Measurements from ENCODE around the gene TNFRSF13B.

Gene TNFRSF13B

DNA sequence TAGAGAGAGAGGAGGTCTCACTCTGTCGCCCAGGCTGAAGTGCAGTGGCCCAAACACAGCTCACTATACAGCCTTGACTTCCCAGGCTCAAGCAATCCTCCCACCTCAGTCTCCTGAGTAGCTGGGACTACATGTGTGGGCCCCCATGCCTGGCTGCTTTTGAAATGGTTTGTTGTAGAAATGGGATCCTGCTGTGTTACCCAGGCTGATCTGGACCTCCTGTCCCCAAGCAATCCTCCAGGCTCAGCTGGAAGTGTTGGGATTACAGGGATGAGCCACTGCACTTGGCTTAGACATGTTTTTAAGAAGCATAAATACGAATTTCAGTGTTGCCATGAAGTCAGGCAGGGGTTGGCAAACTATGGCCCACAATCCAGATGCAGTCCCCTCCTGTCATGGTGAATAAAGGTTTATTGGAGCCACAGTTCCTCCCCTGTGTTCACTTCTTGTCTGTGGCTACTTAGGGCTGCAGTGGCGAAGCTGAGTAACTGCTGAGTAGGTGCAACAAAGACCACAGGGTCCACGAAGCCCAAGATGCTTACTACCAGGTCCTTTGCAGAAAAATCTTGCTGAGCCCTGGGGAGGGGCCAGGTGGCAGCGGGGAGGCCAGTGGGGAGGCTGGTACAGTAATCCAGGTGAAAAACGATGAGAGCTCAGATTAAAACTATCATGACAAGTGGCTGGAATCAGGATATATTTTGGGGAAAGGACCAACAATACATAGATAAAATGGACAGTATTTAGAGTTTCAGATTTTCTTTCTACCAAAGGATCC, 35.2 kb downstream of the TNFRSF13B start:
- DNase-seq, result no peak

DNA sequence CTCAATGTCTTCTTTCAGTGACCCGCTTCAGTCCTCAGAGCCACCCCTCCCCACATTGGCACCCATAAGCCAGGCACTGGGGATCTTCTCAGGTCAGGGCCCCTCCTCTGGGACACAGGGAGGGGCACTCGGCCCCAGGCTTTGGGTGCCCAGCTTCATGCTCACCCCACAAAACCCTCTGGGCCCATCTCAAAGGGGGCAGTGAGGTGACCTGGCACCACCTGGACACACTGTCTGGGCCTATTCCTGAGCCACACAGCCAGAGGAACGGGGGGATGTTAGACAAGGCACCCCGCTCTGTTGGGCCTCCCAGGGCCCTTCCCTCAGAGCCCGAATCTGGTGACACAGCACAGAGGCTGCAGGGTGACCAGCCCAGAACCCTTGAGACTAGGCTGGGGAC, 36.1 kb downstream of the TNFRSF13B start:
- no peak for DNase-seq

GRCh38 chr17:16935241-16935663, 36.7 kb downstream of the TNFRSF13B start:
- no peak for DNase-seq

- DNase-seq, result no peak
Observed at GRCh38 chr17:16934836-16935235, 37.1 kb downstream of the TNFRSF13B start.

GRCh38 chr17:16934133-16934795, 37.7 kb downstream of the TNFRSF13B start:
- DNase-seq, result no peak

- no peak for DNase-seq
Observed at GRCh38 chr17:16933317-16934132, 38.4 kb downstream of the TNFRSF13B start.

DNA sequence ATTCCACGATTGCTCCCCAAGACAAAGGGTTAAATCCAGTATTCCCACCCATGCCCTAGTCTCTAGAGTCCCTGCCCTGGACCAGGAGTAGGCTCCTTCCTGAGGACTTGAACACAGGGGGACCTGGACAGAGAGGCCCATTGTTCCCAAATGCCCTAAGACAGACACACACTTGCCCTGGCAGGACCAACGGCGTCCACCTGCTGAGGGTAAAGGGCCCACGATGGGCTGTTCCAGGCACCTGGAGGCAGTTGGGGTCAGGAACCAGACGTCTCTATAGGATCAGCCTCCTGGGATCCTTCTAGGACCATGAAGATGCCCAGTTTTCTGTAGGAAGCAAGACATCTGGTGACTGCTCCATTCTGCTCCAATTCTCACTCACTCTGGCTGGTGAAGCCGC, 39.3 kb downstream of the TNFRSF13B start:
- DNase-seq, result no peak

DNA sequence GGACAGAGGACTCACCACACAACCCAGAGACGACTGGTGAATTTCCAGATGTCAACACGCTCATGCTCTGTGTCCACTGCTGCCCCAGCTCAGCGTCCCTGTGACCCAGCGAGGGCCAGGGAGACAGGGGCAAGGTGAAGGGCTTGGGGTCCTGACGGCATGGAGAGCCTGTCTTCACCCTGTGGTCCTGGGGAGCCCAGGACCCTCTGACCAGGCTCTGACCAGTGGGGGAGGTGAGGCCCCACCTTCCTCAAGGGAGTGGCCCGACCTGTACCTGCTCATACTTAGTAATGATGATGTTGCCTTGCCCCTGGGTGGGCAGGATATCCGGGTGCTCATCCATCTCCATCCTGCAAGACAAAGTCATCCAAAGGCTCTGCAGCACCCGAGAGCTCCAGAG, 39.8 kb downstream of the TNFRSF13B start:
- no peak for DNase-seq

DNA sequence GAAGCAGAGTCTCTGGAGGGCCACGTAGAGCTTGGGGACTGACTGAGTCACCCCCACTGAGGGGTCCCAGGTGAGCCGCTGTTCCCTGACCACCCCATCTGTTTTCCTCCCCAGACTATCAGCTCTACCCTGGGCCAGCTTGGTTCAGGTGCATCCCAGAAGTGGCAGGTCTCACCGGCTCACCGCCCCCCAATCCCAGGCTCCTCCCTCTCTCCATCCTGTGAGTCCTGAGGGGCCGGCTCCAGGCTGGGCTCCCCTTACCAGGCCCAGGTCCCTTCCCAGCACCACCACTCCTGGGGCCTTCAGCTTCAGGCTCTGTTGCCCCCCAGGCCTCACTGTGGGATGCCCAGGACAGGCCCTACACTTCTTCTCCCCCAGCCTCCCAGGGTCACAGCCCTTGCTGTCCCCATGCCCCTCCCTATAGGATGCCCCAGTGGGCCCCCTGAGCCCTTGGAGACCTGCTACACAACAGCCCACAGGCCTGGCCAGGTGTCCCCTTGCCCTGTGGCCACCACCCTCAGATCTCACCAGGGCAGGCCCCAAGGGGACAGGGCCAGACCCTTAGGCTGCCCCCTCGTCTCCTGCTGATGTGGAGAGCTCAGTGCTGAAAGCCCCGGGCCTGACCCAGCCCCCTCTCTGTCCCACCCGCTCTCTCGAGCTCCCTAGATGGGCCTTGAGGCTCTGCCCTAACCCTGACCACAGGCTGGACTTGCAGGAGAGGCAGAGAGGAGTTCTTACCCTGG, 40.4 kb downstream of the TNFRSF13B start:
- no peak for DNase-seq

GRCh38 chr17:16930571-16931317, 41.2 kb downstream of the TNFRSF13B start:
- no peak for DNase-seq

DNA sequence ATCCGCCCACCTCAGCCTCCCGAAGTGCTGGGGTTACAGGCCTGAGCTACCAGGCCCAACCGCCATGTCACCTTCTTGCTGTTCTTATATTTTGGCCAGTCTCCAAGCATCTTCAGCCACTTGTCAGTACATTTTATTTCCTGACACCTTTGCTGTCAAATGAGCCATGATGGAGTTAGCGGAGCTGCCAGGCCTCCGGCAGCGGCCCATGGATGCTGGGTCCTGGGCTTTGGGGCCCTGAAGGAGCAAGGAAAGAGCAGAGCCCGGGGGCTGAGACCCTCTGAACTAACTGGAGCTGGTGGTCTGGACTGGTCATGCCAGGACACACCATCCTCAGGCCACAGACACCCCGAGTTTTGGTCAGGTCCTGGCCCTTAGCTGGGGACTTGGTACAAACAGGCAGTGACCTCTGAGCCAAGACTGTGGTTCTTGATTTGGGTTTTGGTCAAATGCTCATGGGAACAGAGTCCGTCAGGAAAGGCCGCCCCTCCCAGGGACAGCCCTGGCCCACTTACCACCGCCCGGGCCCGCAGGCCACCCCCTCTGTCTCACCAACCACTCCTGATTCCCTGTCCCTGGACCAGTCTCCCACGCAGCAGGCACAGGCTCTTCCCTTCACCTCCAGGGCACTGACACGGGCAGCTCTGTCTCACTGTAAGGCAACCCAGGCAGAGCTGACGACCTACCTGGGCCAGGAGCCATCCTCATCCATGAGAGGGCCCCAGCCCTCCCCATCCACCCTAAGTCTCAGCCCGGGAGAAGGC, 42.0 kb downstream of the TNFRSF13B start:
- DNase-seq, result no peak

- no peak for DNase-seq
Observed at GRCh38 chr17:16929035-16929680, 42.8 kb downstream of the TNFRSF13B start.

DNA sequence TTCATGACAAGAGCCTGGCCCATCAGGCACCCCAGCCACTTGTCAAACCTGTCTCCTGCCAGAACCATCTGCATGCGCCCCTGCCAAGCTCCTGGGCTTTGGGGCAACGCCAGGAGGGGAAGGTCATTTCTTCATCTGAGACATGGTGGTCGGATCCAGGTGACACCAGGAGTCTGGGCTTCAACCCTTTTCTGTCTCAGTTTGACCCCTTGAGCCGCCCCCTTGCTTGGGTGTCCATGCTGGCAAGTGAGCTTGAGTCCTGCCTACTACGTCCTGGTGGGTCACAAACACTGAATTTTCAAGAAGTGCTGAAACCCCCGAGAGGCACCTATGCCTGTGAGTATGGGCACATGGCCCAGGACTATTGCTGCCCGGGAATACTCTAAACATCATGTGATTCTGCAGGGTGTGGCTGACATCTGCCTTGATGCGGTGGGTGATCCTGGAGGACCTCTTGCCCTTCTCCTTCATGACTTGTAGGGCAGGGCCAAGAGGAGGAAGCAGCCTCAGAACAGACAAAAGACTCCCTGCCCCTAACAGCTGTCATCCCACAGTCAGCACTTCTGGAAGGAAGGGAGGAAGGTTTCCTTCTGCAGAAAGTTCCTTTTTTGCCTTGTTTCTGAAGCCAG, 43.4 kb downstream of the TNFRSF13B start:
- no peak for DNase-seq

GRCh38 chr17:16927641-16928321, 44.1 kb downstream of the TNFRSF13B start:
- DNase-seq, result no peak

DNA sequence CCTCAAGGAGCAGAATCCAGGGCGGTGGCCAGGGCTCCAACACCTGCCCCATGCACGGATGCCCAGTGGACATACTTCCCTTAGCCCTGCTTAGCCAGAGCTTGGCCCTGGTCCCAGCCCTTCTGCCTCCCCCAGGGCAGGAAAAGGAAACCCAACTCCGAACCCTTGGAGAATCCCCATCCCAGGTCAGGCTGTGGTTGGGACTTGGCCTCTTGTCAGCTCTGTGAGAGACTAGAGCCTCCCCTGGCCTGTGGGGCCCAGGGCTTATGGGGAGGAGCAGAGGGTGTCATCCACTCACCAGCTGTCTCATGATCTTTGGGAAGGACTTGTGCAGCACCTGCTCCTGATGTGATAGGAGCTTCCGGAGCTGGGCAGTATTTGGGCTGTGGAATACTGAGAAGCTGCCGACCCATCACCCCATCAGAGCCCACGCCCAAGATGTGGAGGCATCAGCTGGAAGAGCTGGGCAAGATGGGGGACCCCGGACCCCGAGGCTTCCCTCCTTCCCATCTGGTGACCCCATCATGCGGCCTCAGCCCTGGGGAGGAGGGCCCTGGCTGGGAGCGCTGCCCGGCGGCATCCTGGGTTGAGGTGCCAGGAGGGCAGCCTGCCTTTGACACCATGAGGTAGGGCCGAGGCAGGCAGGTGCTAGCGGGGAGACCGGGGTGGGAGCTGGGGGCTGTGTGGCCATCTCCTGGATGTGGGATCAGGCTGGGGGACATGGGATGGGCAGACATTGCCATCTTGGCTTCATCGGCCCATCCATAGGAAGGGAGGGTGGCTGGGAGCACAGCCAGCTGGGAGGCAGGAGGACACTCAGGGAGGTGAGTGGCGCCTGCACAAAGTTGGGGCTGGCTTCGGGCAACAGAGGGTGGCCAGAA, 45.1 kb downstream of the TNFRSF13B start:
- DNase-seq, result no peak

- DNase-seq, result no peak
Observed at GRCh38 chr17:16926061-16926511, 45.8 kb downstream of the TNFRSF13B start.

- DNase-seq, result no peak
Observed at GRCh38 chr17:16925461-16926060, 46.4 kb downstream of the TNFRSF13B start.
